Stimulated activated CD4-positive, alpha-beta T cell treated with anti-CD3 and anti-CD28 coated beads, Interleukin-12 subunit alpha, Interleukin-12 subunit beta, amount 100 ng/mL, for 48 hours (primary cell): Measurements from ENCODE around the gene PACS1.
A peak's percentile ranks its signal among the peaks of the same experiment; 100 is the strongest.

Experiments
- DNase-seq, 3 donors: peaks; one replicate each; pipeline ENCODE4 v3.0.0-alpha.2; 2020; ENCODE audit warnings: low read depth in 2 of 3, low spot score in 1 of 3

Gene PACS1

GRCh38 chr11:66220566-66220935, 150.5 kb downstream of the PACS1 start:
- no peak for DNase-seq

GRCh38 chr11:66221012-66221411, 150.9 kb downstream of the PACS1 start:
- DNase-seq, result no peak

GRCh38 chr11:66221726-66222236, 151.7 kb downstream of the PACS1 start:
- no peak for DNase-seq

- peak; percentile 86 to 95 (median 91) for DNase-seq
Measured at GRCh38 chr11:66222358-66223149, 152.5 kb downstream of the PACS1 start.

DNA sequence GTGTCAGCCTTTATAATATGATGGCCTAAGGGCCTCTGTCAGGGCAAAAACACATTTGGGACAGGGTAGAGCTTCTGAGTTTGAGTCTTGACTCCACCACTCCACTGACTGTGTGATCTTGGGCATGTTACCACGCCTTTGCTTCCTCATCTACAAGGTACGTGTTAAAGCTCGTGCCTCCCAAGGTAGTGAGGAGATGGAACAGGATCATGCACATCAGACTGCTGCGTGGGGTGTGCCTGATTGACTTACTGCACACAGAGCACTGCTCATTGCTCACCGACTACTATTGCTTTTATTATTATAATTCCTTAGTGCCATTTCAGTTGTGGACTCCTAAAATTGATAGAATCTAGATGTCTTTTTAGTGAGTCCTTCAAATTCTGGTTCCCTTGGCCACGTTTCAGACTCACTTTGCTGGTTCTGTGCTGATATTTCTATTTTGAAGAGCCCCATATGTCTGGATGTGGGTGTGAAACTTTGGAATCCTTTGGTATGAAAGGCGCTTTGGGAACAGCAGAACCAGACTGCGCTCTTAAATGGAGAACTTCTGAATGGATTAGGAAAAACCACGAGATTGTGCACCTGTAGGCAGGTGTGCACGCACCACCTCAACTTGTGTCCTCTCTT, 154.3 kb downstream of the PACS1 start:
- no peak for DNase-seq

DNA sequence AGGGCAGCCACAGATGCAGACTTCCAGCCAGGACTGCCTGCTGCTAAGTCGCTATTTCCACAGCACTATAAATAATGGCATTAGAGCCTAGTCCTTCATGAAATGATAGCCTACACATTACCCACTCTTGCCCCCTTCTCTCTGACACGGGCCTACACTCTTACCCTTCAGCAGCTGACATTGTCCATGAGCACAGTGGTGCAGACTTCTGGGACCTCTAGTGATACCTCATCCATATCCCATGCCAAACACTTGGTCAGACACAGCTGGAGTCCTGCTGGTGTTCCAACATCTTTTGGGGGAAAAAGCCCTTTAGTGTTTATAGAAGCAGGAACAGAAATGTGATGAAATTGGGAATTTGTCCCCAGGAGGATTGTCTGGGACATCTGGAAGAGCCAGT, 155.0 kb downstream of the PACS1 start:
- no peak for DNase-seq

DNA sequence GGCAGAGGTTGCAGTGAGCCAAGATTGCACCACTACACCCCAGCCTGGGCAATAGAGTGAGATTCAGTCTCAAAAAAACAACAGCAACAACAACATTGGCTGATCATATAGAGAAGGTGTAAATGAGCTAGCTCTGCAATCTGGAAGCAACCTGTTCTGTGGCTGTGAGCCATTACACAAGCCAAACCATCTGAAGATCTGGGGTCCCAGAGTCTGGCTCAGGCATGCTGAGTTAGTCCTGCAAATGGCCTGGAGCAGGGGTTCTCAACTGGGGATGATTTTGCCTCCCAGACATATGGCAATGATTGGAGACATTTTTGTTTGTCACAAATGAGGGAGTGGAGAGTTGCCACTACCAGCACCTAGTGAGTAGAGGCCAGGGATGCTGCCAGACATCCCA, 156.0 kb downstream of the PACS1 start:
- DNase-seq, result no peak

- no peak for DNase-seq
Measured at GRCh38 chr11:66227700-66228099, 157.6 kb downstream of the PACS1 start.

- no peak for DNase-seq
Measured at GRCh38 chr11:66228521-66228920, 158.4 kb downstream of the PACS1 start.

GRCh38 chr11:66230156-66230555, 160.1 kb downstream of the PACS1 start:
- no peak for DNase-seq

GRCh38 chr11:66230978-66231377, 160.9 kb downstream of the PACS1 start:
- no peak for DNase-seq

- DNase-seq, result no peak
Measured at GRCh38 chr11:66231561-66231960, 161.5 kb downstream of the PACS1 start.

DNA sequence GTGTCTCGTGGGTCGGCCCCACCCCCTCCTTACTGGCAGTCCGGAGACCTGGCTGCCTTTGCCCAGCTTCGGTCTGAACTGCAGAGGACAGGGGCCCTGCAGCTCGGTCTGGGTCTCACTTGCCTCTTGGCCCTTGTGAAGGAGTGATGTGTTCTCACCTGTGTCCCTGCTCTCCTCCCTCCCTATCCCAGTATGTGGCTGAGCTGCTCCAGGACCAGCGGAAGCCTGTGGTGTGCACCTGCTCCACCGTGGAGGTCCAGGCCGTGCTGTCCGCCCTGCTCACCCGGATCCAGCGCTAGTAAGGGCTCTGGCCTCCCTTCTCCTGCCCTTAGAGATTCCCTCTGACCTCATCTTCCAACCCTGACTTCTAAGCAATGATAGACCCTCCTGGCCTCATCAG, 162.7 kb downstream of the PACS1 start:
- no peak for DNase-seq

DNA sequence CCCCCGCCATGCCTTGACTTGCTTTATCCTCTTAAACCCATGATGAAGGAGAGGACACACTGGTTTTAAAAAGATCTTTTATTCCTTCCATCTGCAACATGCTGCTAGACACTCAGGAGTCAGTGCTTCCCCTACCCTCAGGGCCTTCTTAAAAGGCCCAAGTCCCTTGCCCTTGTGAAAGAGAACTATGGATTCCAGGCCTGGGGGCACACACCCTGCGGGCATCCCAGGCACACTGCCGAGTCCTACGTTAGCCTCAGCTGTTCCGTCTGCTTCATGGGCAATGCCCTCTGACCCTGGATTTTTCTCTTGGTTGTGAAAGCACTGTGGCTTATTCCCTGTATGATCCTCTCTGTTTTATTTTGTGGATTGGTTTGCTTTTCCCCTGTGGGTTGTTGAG, 163.2 kb downstream of the PACS1 start:
- DNase-seq, result no peak

- DNase-seq, result no peak
Measured at GRCh38 chr11:66235141-66235540, 165.1 kb downstream of the PACS1 start.

DNA sequence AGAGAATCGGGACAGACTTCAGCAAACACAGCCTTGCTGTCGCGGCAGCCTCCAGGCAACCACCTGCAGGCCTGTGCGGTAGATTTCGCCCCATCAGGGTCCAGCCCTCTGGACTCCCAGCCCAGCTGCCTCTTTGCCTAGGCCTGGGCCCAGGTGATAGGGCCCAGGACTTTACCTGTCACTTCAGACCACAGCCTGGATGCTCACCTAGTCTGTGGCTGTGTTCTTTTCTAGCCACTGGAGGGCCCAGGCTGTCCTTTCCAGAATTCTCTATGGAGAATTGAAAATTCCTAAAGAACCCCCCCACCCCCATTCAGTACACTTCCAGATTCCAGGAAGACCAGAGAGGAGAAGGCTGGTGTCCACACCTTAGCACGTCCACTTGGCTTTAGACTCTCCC, 167.8 kb downstream of the PACS1 start:
- DNase-seq, result no peak

DNA sequence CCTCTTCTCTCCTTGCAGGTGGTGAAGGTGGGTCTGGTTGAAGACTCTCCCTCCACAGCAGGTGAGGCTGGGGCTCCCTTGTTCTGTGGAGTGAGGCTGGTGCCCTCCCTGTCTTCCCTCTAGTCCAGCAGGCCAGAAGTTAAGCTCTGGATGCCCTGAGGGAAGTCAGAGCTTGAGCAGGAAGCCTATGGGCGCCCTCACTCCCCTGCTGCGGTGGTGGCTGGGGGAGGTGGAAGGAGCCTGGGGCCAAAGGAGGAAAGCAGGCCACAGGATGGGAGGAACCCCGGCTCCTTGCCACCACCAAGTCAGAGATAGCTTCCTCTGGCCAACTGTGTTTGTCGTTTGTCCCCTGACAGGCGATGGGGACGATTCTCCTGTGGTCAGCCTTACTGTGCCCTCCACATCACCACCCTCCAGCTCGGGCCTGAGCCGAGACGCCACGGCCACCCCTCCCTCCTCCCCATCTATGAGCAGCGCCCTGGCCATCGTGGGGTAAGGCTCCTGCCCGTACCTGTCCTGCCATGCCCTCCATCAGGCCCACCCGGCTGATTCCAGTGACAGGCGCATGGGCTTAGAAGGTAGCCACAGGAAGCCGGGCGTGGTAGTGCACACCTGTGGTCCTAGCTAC, 168.8 kb downstream of the PACS1 start:
- no peak for DNase-seq

GRCh38 chr11:66239511-66239910, 169.4 kb downstream of the PACS1 start:
- DNase-seq, result no peak

DNA sequence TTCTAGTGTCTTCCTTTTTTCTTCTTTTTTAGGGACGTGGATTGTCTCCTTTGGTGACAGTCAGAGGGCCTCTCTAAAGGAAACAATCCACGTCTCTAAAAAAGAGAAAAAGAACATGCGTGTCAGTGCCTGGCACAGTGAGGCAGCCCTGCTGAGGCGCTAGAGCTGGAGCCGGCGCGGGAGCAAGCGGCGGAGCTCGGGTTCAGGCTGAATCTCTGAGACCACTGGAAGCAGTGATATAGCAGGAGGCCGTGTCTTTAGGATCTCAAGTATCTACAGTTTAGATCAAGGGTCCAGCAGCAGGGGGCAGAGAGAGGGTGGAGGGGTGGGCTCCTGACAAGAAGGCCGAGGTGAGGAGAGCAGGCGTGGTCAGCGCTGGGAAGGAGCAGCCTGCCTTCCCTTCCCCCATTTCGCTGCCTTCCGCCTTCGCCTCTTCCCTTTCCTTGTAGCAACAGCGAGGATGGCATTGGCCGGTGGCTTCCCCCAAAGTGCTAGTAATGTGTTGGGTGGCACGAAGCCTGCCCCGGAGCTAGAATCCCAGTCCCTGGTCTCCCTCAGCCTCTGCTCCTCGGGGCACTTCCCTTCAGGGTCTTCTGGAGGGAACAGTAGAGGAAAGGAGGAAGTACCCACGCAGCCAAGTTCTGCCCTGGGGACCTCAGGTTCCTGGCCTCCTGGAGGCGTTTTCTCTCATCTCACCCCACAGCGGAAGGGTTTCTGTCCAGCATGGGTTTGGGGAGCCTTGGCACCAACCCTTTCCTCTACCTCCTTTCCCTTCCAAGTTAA, 170.1 kb downstream of the PACS1 start:
- DNase-seq, result no peak

DNA sequence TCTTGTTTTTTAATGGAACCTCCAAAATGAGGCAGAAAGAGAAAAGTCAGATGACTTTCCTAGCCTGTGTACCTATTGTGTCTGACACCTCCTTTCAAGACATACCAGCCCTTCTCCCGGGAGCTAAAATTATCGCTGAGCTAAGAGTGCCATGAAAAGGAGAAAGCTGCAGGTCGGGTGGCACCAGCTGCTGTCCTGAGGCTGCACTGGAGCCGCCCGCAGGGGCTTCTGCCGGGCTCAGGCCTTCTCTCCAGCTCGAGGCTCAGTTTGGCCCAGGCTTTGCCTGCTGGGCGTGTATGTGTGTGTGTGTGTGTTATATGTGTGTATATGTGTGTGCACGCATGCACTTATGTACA, 170.7 kb downstream of the PACS1 start:
- DNase-seq, result no peak

GRCh38 chr11:66242095-66242765, 172.2 kb downstream of the PACS1 start:
- no peak for DNase-seq
